GM21526 (cell line): ENCODE measurements around the gene SERP2.

ENCODE experiments used
- ATAC-seq: cut with Tn5 transposase; IDR thresholded peaks from one replicate; pipeline ENCODE4 v1.9.1; 2021; ENCODE audit warnings: moderate library complexity; ENCODE audit not compliant: unreplicated experiment, low FRiP score

Gene SERP2

GRCh38 chr13:44407891-44408290 lies 34.3 kb downstream of the SERP2 start:
- ATAC-seq, result no peak

GRCh38 chr13:44409595-44409994 lies 36.0 kb downstream of the SERP2 start:
- no peak for ATAC-seq

- ATAC-seq, result no peak
These were observed 36.8 kb downstream of the SERP2 start for GRCh38 chr13:44410328-44410859.

GRCh38 chr13:44411841-44412240 lies 38.2 kb downstream of the SERP2 start:
- ATAC-seq, result no peak

GRCh38 chr13:44412346-44412935 lies 38.8 kb downstream of the SERP2 start:
- ATAC-seq, result no peak

- ATAC-seq, result no peak
These were observed 39.5 kb downstream of the SERP2 start for GRCh38 chr13:44413095-44413494.

- no peak for ATAC-seq
These were observed 41.1 kb downstream of the SERP2 start for GRCh38 chr13:44414716-44415115.

GRCh38 chr13:44415815-44416214 lies 42.2 kb downstream of the SERP2 start:
- ATAC-seq, result no peak

- ATAC-seq, result no peak
These were observed 42.7 kb downstream of the SERP2 start for GRCh38 chr13:44416301-44416700.

GRCh38 chr13:44416744-44417143 lies 43.1 kb downstream of the SERP2 start:
- ATAC-seq, result no peak

- no peak for ATAC-seq
These were observed 43.8 kb downstream of the SERP2 start for GRCh38 chr13:44417446-44417845.

GRCh38 chr13:44417876-44418275 lies 44.3 kb downstream of the SERP2 start:
- no peak for ATAC-seq

- ATAC-seq, result no peak
These were observed 47.0 kb downstream of the SERP2 start for GRCh38 chr13:44420376-44421220.

- no peak for ATAC-seq
These were observed 48.4 kb downstream of the SERP2 start for GRCh38 chr13:44421853-44422525.

GRCh38 chr13:44422755-44423643 lies 49.4 kb downstream of the SERP2 start:
- no peak for ATAC-seq

GRCh38 chr13:44423824-44424223 lies 50.2 kb downstream of the SERP2 start:
- ATAC-seq, result no peak

- no peak for ATAC-seq
These were observed 51.6 kb downstream of the SERP2 start for GRCh38 chr13:44425041-44425814.

- ATAC-seq, result no peak
These were observed 52.1 kb downstream of the SERP2 start for GRCh38 chr13:44425815-44426078.

- no peak for ATAC-seq
These were observed 52.8 kb downstream of the SERP2 start for GRCh38 chr13:44426461-44426860.

GRCh38 chr13:44429311-44429710 lies 55.7 kb downstream of the SERP2 start:
- ATAC-seq, result no peak
